ENCODE measurements around the gene CFAP92. TPM values are rescaled to one million over a fixed set of nuclear protein-coding genes. Genes with fewer than 3 reads are reported as not detected.
"Not testable (repeated sequence)": the region's sequence is repeated elsewhere in the genome, so short reads cannot be mapped to it uniquely, and the experiment has no call there.

CFAP92 gene
- total RNA-seq, 1 donor from 2014 or later = 1.9 TPM

GRCh38 chr3:128933213-128933921, 60.5 kb downstream of the CFAP92 start:
- no peak for DNase-seq

GRCh38 chr3:128932516-128933212, 61.2 kb downstream of the CFAP92 start:
- no peak for DNase-seq

GRCh38 chr3:128931046-128931445, 62.8 kb downstream of the CFAP92 start:
- no peak for DNase-seq

GRCh38 chr3:128929364-128929763, 64.5 kb downstream of the CFAP92 start:
- DNase-seq = no peak

GRCh38 chr3:128923986-128924385, 69.9 kb downstream of the CFAP92 start:
- not testable (repeated sequence) for DNase-seq

GRCh38 chr3:128923576-128923975, 70.3 kb downstream of the CFAP92 start:
- DNase-seq = no peak

- no peak for DNase-seq
Observed at GRCh38 chr3:128922804-128923459, 70.9 kb downstream of the CFAP92 start.

- DNase-seq = no peak
Observed at GRCh38 chr3:128919988-128920387, 73.9 kb downstream of the CFAP92 start.

- no peak for DNase-seq
Observed at GRCh38 chr3:128917291-128917690, 76.6 kb downstream of the CFAP92 start.

- DNase-seq = no peak
Observed at GRCh38 chr3:128914966-128915645, 78.8 kb downstream of the CFAP92 start.

- DNase-seq = no peak
Observed at GRCh38 chr3:128911911-128912310, 82.0 kb downstream of the CFAP92 start.

GRCh38 chr3:128910006-128910405, 83.9 kb downstream of the CFAP92 start:
- no peak for DNase-seq

GRCh38 chr3:128908951-128909350, 84.9 kb downstream of the CFAP92 start:
- no peak for DNase-seq

- DNase-seq = no peak
Observed at GRCh38 chr3:128907706-128908445, 86.0 kb downstream of the CFAP92 start.

- DNase-seq = no peak
Observed at GRCh38 chr3:128906804-128907525, 86.9 kb downstream of the CFAP92 start.

- no peak for DNase-seq
Observed at GRCh38 chr3:128906031-128906803, 87.7 kb downstream of the CFAP92 start.

GRCh38 chr3:128903501-128903900, 90.4 kb downstream of the CFAP92 start:
- no peak for DNase-seq

- DNase-seq = no peak
Observed at GRCh38 chr3:128902426-128902825, 91.5 kb downstream of the CFAP92 start.

GRCh38 chr3:128895843-128896697, 97.8 kb downstream of the CFAP92 start:
- no peak for DNase-seq
